Activated naive CD4-positive, alpha-beta T cell treated with anti-CD3 and anti-CD28 coated beads for 36 hours (primary cell): ENCODE results near the gene U2AF1L4. TPM values are rescaled to one million over a fixed set of nuclear protein-coding genes. Genes with fewer than 3 reads are reported as not detected.
A peak's percentile ranks its signal among the peaks of the same experiment; 100 is the strongest.

Experiments
- CTCF ChIA-PET: fragments of 350-600 bp; sonication (Branson Sonifier 250); formaldehyde crosslinking; loops from one replicate; lab custom pipeline; 2021; ENCODE audit warnings: antibody characterized with exemption; lab: Charles Lee
- DNase-seq: peaks from one replicate; pipeline ENCODE4 v3.0.0-alpha.2; 2020
- H3K27ac Mint-ChIP-seq: one replicate; pipeline ENCODE4 v1.8.0; 2021; ENCODE audit warnings: mild to moderate bottlenecking, mixed read lengths
- H3K27me3 Mint-ChIP-seq: one replicate; pipeline ENCODE4 v1.8.0; 2021; ENCODE audit warnings: low read depth, mixed read lengths
- H3K36me3 Mint-ChIP-seq: one replicate; pipeline ENCODE4 v1.8.0; 2021; ENCODE audit warnings: low read depth, mixed read lengths
- H3K4me1 Mint-ChIP-seq: one replicate; pipeline ENCODE4 v1.8.0; 2021; ENCODE audit warnings: low read depth, mixed read lengths
- H3K4me3 Mint-ChIP-seq: one replicate; pipeline ENCODE4 v1.8.0; 2021; ENCODE audit warnings: mild to moderate bottlenecking, moderate library complexity, mixed read lengths
- H3K9me3 Mint-ChIP-seq: one replicate; pipeline ENCODE4 v1.8.0; 2021; ENCODE audit warnings: mixed read lengths
- intact Hi-C: fragments of 100-400 bp; cut with micrococcal nuclease; formaldehyde crosslinking; loops from one replicate; pipeline ENCODE4 v1.15.1; 2023
- total RNA-seq, 2 experiments: library from RNA; stranded (reverse); gene quantifications; one replicate each; pipeline ENCODE4 v1.2.3, GENCODE V29; 2021

The U2AF1L4 gene
- total RNA-seq, 2 experiments from 2014 or later, result 41.8 to 44.2 TPM

DNA sequence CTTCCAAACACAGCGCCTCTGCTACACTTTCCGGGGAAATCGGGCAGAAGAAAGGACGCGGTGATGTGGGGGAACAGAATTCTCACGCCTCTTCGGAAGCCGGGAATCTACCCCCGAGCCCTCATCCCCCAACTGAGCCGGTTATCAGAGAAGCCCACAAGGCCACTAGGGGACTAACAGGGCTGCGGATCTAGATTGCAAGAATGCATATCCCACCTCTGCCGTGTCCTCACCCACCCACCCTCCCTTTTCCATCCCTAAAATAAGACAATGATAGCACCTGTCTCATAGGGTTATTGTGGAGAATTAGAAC, 4.1 kb downstream of the U2AF1L4 start:
- Mint-ChIP-seq H3K27me3 (no peaks in the 10 kb centered on the region), H3K4me3 (peak overlapping the region; percentile 89), H3K4me1 (peaks cover 47% of the 10 kb centered on the region), H3K27ac (peak overlapping the region; percentile 99), H3K36me3 (peaks cover 28% of the 10 kb centered on the region), H3K9me3 (no peaks in the 10 kb centered on the region)
- intact Hi-C loops, result loop anchor here (10.0 kb wide), 1 partner anchor 404 kb away; the partner anchor contains the start of gene CAPNS1
- CTCF ChIA-PET, result interaction anchor here (1.0 to 1.8 kb wide), 4 partner anchors 9 to 48 kb away, joined by 3 to 10 read pairs (median 4); no protein-coding TSS in a partner anchor
- DNase-seq, result no peak

DNA sequence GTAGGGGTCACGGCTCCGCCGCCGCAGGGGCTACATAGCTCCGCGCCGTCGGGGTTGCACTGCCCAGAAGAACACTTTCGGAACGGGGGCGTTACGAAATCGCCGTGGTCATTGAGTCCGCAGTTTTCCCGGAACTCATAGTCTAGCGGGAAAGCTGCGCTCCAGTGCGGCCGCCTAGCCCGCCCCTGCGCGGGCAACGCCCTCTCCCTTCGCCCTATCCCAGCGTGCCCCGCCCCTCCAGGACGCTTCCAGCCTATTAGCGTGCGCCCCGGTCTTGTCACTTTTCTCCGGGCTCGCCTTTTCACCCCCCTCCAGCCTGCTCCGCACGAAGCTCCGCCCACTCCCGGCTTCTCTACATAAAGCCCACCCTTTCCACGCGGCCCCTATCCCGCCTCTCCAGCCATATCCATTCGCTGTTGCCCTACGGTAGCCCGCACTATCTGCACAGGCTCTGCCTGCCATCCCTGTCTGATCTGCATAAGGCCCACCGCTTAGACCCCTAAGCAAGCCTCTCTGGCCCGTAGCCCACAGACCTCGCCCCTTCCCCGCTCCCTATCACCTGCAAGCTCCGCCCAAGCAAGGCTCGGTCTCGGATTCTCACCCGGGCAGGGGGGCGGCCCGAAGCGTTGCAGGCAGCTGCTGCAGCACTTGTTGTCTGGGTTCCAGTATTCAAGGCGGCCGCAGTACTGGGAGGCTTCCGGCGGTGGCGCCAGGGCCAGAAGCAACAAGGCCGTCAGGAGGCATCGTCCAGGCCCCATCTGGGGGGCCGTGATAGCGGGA, 4.6 kb downstream of the U2AF1L4 start:
- no peaks in the 10 kb centered on the region for H3K27me3 Mint-ChIP-seq
- H3K27ac Mint-ChIP-seq, result peak overlapping the region; percentile 97
- peak overlapping the region; percentile 89 for H3K4me3 Mint-ChIP-seq
- peaks cover 28% of the 10 kb centered on the region for H3K36me3 Mint-ChIP-seq
- peaks cover 41% of the 10 kb centered on the region for H3K4me1 Mint-ChIP-seq
- CTCF ChIA-PET, result interaction anchor here (0.6 to 1.8 kb wide), 6 partner anchors 9 to 127 kb away, joined by 3 to 10 read pairs (median 3); no protein-coding TSS in a partner anchor
- H3K9me3 Mint-ChIP-seq, result no peaks in the 10 kb centered on the region
- intact Hi-C loops, result loop anchor here (1.0 to 10.0 kb wide), 8 partner anchors 18 to 404 kb away; partner anchors contain the start of genes ALKBH6, CAPNS1 and PROSER3
- DNase-seq, result peak; percentile 99

DNA sequence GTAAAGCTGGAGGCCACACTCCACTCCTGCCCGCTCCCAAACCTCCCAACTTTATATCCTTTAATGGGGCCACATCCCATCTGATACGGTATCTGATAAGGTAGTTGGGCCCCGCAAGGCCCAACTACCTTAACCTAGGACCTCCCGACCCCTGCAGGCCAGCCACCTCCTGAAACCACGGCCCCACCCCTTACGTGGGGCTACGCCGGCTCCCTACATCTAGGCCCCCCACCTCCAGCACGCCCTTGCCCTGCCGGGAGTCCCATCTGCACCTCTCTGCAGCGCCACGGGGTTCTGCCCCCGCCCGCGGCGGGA, 5.2 kb downstream of the U2AF1L4 start:
- Mint-ChIP-seq H3K4me1 (peaks cover 40% of the 10 kb centered on the region), H3K9me3 (no peaks in the 10 kb centered on the region), H3K27me3 (no peaks in the 10 kb centered on the region), H3K27ac (no peak overlapping the region), H3K4me3 (peak overlapping the region; percentile 89), H3K36me3 (peaks cover 28% of the 10 kb centered on the region)
- CTCF ChIA-PET, result interaction anchor here (0.6 to 1.8 kb wide), 7 partner anchors 8 to 127 kb away, joined by 3 to 10 read pairs (median 3); partner anchors contain the start of gene LIN37
- no peak for DNase-seq
- intact Hi-C loops, result loop anchor here (1.0 to 10.0 kb wide), 8 partner anchors 18 to 405 kb away; partner anchors contain the start of genes ALKBH6, CAPNS1 and PROSER3

DNA sequence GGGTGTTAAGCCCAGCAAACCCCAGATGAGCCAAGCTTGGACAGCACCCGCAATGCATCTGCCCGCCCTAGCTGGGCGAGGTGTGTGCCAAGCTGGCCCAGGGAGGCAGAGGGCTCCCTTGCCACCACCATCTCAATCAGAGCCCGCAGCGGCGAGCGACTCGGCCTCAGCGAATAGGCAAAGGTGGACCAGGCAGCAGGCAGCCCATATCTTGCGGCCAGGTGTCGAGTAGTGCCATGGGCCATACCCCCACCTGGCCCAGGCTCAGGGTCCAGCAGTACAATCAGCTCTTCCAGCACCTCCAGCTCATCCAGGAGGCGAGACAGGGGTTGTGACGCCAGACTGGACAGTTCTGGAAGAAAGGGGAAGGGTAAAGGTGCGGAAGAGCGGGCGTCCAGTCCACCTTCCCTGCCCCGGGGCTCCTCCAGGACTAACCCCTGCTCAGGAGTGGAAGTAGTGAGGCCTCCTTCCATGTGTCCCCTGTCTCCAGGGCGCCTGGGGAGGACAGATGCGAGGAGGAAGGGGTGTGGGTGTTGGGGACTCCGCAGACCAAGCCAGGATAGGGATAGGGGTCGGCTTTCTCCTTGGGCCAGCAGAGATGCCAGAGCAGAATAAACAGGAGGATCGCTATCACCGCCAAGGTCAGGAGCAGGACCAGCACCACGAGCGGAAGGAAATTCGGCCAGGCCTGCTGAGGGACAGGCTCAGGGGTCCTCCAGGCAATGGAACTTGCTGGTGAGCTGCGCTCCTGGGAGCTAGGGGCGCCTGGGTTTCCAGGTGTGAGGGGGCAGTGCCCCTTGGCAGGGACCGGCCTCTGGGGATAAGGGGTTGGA, 5.7 kb downstream of the U2AF1L4 start:
- Mint-ChIP-seq H3K27me3 (no peaks in the 10 kb centered on the region), H3K9me3 (no peaks in the 10 kb centered on the region), H3K36me3 (peaks cover 32% of the 10 kb centered on the region), H3K27ac (no peak overlapping the region), H3K4me1 (peaks cover 41% of the 10 kb centered on the region), H3K4me3 (peak overlapping the region; percentile 89)
- DNase-seq, result no peak
- CTCF ChIA-PET, result interaction anchor here (0.6 to 1.8 kb wide), 6 partner anchors 9 to 47 kb away, joined by 3 to 10 read pairs (median 3); partner anchors contain the start of gene LIN37
- intact Hi-C loops, result loop anchor here (1.0 to 10.0 kb wide), 8 partner anchors 19 to 405 kb away; partner anchors contain the start of genes ALKBH6, CAPNS1 and PROSER3

DNA sequence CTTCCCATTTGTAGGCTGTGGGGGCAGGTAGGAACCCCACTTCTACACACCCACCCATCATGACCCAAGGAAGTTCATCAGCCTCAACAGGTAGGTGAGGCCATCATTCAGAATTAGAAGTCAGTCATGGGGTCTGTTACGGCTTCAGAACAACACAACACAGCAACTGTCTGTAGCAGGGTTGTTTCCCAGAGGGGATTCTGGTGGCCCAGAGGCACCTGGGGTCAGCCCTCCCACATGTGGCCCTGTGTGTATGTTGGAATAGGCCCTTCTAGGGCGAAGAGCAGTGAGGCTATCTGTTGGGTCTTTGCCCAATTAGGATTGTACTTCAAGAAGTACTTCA, 6.4 kb downstream of the U2AF1L4 start:
- H3K4me3 Mint-ChIP-seq, result peak overlapping the region; percentile 36
- no peaks in the 10 kb centered on the region for H3K27me3 Mint-ChIP-seq
- H3K9me3 Mint-ChIP-seq, result no peaks in the 10 kb centered on the region
- no peak for DNase-seq
- peaks cover 35% of the 10 kb centered on the region for H3K4me1 Mint-ChIP-seq
- H3K36me3 Mint-ChIP-seq, result peaks cover 39% of the 10 kb centered on the region
- H3K27ac Mint-ChIP-seq, result no peak overlapping the region
- CTCF ChIA-PET, result no interaction called here
- intact Hi-C loops, result no loop called here

- CTCF ChIA-PET, result interaction anchor here (0.7 to 1.1 kb wide), 3 partner anchors 20 to 45 kb away, joined by 3 to 4 read pairs (median 3); no protein-coding TSS in a partner anchor
- no peak for DNase-seq
- Mint-ChIP-seq H3K9me3 (no peaks in the 10 kb centered on the region), H3K27me3 (no peaks in the 10 kb centered on the region), H3K4me1 (peaks cover 29% of the 10 kb centered on the region), H3K27ac (no peak overlapping the region), H3K4me3 (peak overlapping the region; percentile 36), H3K36me3 (peaks cover 41% of the 10 kb centered on the region)
- intact Hi-C loops, result no loop called here
Observed at GRCh38 chr19:35738021-35738886, 7.0 kb downstream of the U2AF1L4 start.

DNA sequence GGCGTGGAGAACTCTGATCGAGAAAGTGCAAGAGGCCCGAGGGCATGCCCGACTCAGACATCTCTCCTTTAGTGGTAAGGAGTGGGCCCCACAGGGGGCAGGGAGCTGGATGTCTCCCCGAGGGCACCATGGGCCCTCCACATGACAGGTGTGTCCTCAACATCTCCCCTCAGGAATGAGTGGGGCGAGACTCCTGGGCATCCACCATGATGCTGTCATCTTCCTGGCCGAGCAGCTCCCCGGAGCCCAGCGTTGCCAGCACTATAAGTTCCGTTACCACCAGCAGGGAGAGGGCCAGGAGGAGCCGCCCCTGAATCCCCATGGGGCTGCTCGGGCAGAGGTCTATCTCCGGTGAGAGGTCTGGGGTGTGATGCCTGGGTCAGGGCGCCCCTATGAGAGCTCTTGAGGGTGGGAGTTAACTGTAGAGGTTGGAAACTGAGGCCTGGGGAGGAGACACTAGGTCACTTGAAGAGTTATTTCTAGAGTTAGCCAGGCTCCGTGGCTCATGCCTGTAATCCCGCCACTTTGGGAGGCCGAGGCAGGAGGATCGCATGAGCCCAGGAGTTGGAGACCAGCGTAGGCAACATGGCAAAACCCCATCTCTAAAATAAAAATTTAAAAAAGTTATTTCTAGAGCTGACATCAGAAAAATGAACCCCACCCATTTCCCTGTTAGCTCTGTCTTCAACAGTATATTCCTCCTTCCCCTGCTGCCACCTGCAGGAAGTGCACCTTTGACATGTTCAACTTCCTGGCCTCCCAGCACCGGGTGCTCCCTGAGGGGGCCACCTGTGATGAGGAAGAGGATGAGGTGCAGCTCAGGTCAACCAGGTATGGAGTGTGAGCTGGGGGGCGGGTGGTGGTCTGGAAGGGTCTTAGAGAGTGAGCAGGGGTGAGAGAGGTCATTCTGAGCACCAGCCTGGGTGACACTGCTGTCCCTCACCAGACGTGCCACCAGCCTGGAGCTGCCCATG, 8.0 kb downstream of the U2AF1L4 start:
- Mint-ChIP-seq H3K4me1 (peaks cover 20% of the 10 kb centered on the region), H3K9me3 (no peaks in the 10 kb centered on the region), H3K27ac (peak overlapping the region; percentile 75), H3K27me3 (no peaks in the 10 kb centered on the region), H3K36me3 (peaks cover 33% of the 10 kb centered on the region), H3K4me3 (no peak overlapping the region)
- intact Hi-C loops, result no loop called here
- CTCF ChIA-PET, result interaction anchor here (0.5 to 1.3 kb wide), 9 partner anchors 11 to 175 kb away, joined by 3 to 7 read pairs (median 3); partner anchors contain the start of gene LIN37
- DNase-seq, result peak; percentile 56

- H3K4me3 Mint-ChIP-seq, result no peak overlapping the region
- H3K4me1 Mint-ChIP-seq, result peaks cover 16% of the 10 kb centered on the region
- CTCF ChIA-PET, result interaction anchor here (0.6 kb wide), 1 partner anchor 42 kb away, joined by 3 read pairs; no protein-coding TSS in a partner anchor
- H3K27me3 Mint-ChIP-seq, result no peaks in the 10 kb centered on the region
- no peak for DNase-seq
- peak overlapping the region; percentile 57 for H3K27ac Mint-ChIP-seq
- intact Hi-C loops, result no loop called here
- H3K9me3 Mint-ChIP-seq, result no peaks in the 10 kb centered on the region
- peaks cover 35% of the 10 kb centered on the region for H3K36me3 Mint-ChIP-seq
Observed at GRCh38 chr19:35734889-35735288, 10.3 kb downstream of the U2AF1L4 start.

DNA sequence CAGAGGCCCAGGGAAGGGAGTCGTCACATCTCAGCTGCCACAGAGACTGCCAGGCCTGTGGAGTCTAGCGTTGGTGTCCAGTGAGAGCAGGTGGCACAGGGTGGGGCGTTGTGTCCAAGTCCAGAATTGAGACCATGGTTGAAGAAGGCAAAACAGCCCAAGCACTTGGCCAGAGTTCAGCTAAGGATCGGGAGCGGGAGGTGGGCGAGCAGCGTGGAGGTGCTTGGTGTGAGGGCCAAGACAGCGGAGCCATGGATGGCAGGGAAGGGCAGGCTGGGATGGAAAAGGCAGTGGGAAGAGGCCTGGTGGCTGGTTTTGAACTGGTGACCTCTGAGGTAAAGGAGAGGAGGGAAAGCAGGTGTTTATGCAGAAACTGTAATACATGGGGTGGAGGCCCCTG, 10.9 kb downstream of the U2AF1L4 start:
- CTCF ChIA-PET, result interaction anchor here (0.6 kb wide), 1 partner anchor 41 kb away, joined by 3 read pairs; no protein-coding TSS in a partner anchor
- peak overlapping the region; percentile 66 for H3K27ac Mint-ChIP-seq
- no peak for DNase-seq
- H3K9me3 Mint-ChIP-seq, result no peaks in the 10 kb centered on the region
- H3K36me3 Mint-ChIP-seq, result peaks cover 42% of the 10 kb centered on the region
- intact Hi-C loops, result no loop called here
- no peak overlapping the region for H3K4me3 Mint-ChIP-seq
- no peaks in the 10 kb centered on the region for H3K27me3 Mint-ChIP-seq
- H3K4me1 Mint-ChIP-seq, result peaks cover 10% of the 10 kb centered on the region

GRCh38 chr19:35733180-35734125, 11.8 kb downstream of the U2AF1L4 start:
- intact Hi-C loops, result no loop called here
- Mint-ChIP-seq H3K4me1 (peaks cover 10% of the 10 kb centered on the region), H3K27me3 (no peaks in the 10 kb centered on the region), H3K36me3 (peaks cover 44% of the 10 kb centered on the region), H3K4me3 (no peak overlapping the region), H3K9me3 (no peaks in the 10 kb centered on the region), H3K27ac (no peak overlapping the region)
- DNase-seq, result no peak
- CTCF ChIA-PET, result no interaction called here
